IPS-18c (cell line): ENCODE data around the gene SLC10A1.
"Not testable (repeated sequence)": the region's sequence is repeated elsewhere in the genome, so short reads cannot be mapped to it uniquely, and the experiment has no call there.

Source experiments
- H3K4me3 ChIP-seq: 2 replicates; pipeline ENCODE4 v1.7.0; 2013; ENCODE audit warnings: low read depth, mild to moderate bottlenecking, low read length, moderate library complexity; ENCODE audit not compliant: insufficient read depth
- H3K9me3 ChIP-seq: one replicate; pipeline ENCODE4 v1.6.1; 2013; ENCODE audit warnings: mild to moderate bottlenecking, low read length, moderate library complexity; ENCODE audit not compliant: control insufficient read depth, insufficient read depth

Gene SLC10A1

GRCh38 chr14:69813346-69813745 lies 16.3 kb upstream of the SLC10A1 start:
- H3K9me3 ChIP-seq, H3K4me3 ChIP-seq: not testable (repeated sequence)

- Histone ChIP-seq H3K4me3 (no peak overlapping the region), H3K9me3 (no peaks in the 10 kb centered on the region)
Measured at GRCh38 chr14:69812711-69813110, 15.7 kb upstream of the SLC10A1 start.

- Histone ChIP-seq H3K9me3 (no peaks in the 10 kb centered on the region), H3K4me3 (no peak overlapping the region)
Measured at GRCh38 chr14:69811868-69812252, 14.8 kb upstream of the SLC10A1 start.

- Histone ChIP-seq H3K9me3 (no peaks in the 10 kb centered on the region), H3K4me3 (no peak overlapping the region)
Measured at GRCh38 chr14:69811227-69811867, 14.3 kb upstream of the SLC10A1 start.

GRCh38 chr14:69808919-69809808 lies 12.1 kb upstream of the SLC10A1 start:
- Histone ChIP-seq H3K4me3 (no peak overlapping the region), H3K9me3 (no peaks in the 10 kb centered on the region)

- no peaks in the 10 kb centered on the region for H3K9me3 ChIP-seq
- no peak overlapping the region for H3K4me3 ChIP-seq
Measured at GRCh38 chr14:69807192-69807591, 10.2 kb upstream of the SLC10A1 start.

- no peak overlapping the region for H3K4me3 ChIP-seq
- peaks cover 2% of the 10 kb centered on the region for H3K9me3 ChIP-seq
Measured at GRCh38 chr14:69804902-69805301, 7.9 kb upstream of the SLC10A1 start.

- Histone ChIP-seq H3K4me3 (no peak overlapping the region), H3K9me3 (peaks cover 2% of the 10 kb centered on the region)
Measured at GRCh38 chr14:69803753-69804152, 6.7 kb upstream of the SLC10A1 start.

GRCh38 chr14:69798339-69798735 lies 1.3 kb upstream of the SLC10A1 start:
- Histone ChIP-seq H3K4me3 (no peak overlapping the region), H3K9me3 (peaks cover 2% of the 10 kb centered on the region)

GRCh38 chr14:69797573-69798338 lies 715 bp upstream of the SLC10A1 start:
- Histone ChIP-seq H3K4me3 (no peak overlapping the region), H3K9me3 (peaks cover 2% of the 10 kb centered on the region)

- Histone ChIP-seq H3K9me3 (no peaks in the 10 kb centered on the region), H3K4me3 (no peak overlapping the region)
Measured at GRCh38 chr14:69795691-69796090, 1.4 kb downstream of the SLC10A1 start.

- Histone ChIP-seq H3K4me3 (no peak overlapping the region), H3K9me3 (no peaks in the 10 kb centered on the region)
Measured at GRCh38 chr14:69794791-69795190, 2.2 kb downstream of the SLC10A1 start.

- H3K4me3 ChIP-seq = no peak overlapping the region
- H3K9me3 ChIP-seq = no peaks in the 10 kb centered on the region
Measured at GRCh38 chr14:69792887-69793421, 4.1 kb downstream of the SLC10A1 start.

GRCh38 chr14:69789118-69789640 lies 7.9 kb downstream of the SLC10A1 start:
- Histone ChIP-seq H3K4me3 (no peak overlapping the region), H3K9me3 (no peaks in the 10 kb centered on the region)

- H3K4me3 ChIP-seq = no peak overlapping the region
- no peaks in the 10 kb centered on the region for H3K9me3 ChIP-seq
Measured at GRCh38 chr14:69786603-69787002, 10.4 kb downstream of the SLC10A1 start.

- Histone ChIP-seq H3K4me3 (no peak overlapping the region), H3K9me3 (no peaks in the 10 kb centered on the region)
Measured at GRCh38 chr14:69784942-69785341, 12.1 kb downstream of the SLC10A1 start.

- Histone ChIP-seq H3K9me3 (no peaks in the 10 kb centered on the region), H3K4me3 (no peak overlapping the region)
Measured at GRCh38 chr14:69780952-69781351, 16.1 kb downstream of the SLC10A1 start.
